Endothelial cell of umbilical vein (primary cell): Measurements from ENCODE around the gene HLA-DQA1. TPM values are rescaled to one million over a fixed set of nuclear protein-coding genes. Genes with fewer than 3 reads are reported as not detected.
A peak's percentile ranks its signal among the peaks of the same experiment; 100 is the strongest.

Experiments
- BruUV-seq: library from RNA; stranded (reverse); fragments of 400-500 nt; replicated peaks from 2 replicates; lab custom pipeline; 2021; lab: Mats Ljungman, UMichigan
- CTCF ChIA-PET: fragments of 300-600, 350-600 bp; sonication (Branson Sonifier 250); formaldehyde crosslinking; loops from one replicate; lab custom pipeline; 2021; ENCODE audit warnings: antibody characterized with exemption, inconsistent platforms; lab: Charles Lee
- POLR2A ChIA-PET: fragments of 300-600, 350-600 bp; sonication (Branson Sonifier 250); formaldehyde crosslinking; loops from one replicate; lab custom pipeline; 2021; ENCODE audit warnings: antibody characterized with exemption, inconsistent platforms; lab: Charles Lee
- DNase-seq: peaks from one replicate; pipeline ENCODE4 v3.0.0-alpha.2; 2011; ENCODE audit warnings: low read depth, low spot score
- FAIRE-seq: peaks from 2 replicates; lab custom pipeline; 2011; peaks lifted over from hg19 to GRCh38; lab: Jason Lieb, UNC
- H2AFZ ChIP-seq: 2 replicates; pipeline ENCODE4 v1.6.0; 2012; ENCODE audit warnings: low read depth, low read length, control low read depth, inconsistent platforms
- H3K27ac ChIP-seq: 2 replicates; pipeline ENCODE4 v1.5.1; 2011; ENCODE audit warnings: low read depth, mild to moderate bottlenecking, control low read depth, low read length, moderate library complexity; ENCODE audit not compliant: insufficient read depth
- H3K27me3 ChIP-seq, 2 experiments: 2 replicates each; pipeline versions ENCODE4 v1.6.0 to v1.6.1; 2011; ENCODE audit warnings: low read length in 2 of 2, mixed read lengths in 1 of 2; ENCODE audit not compliant: control insufficient read depth in 2 of 2, insufficient read depth in 2 of 2
- H3K36me3 ChIP-seq, 2 experiments: 2 replicates in 1 of 2; 3 replicates in 1 of 2; pipeline ENCODE4 v1.5.1; 2011; ENCODE audit warnings: low read length in 2 of 2, mild to moderate bottlenecking in 1 of 2, moderate library complexity in 1 of 2; ENCODE audit not compliant: control insufficient read depth in 2 of 2, insufficient read depth in 2 of 2; ENCODE audit errors: extremely low read depth in 1 of 2
- H3K4me1 ChIP-seq: 3 replicates; pipeline ENCODE4 v1.5.1; 2011; ENCODE audit warnings: mild to moderate bottlenecking, low read length; ENCODE audit not compliant: control insufficient read depth, insufficient read depth; ENCODE audit errors: extremely low read depth
- H3K4me2 ChIP-seq: 2 replicates; pipeline ENCODE4 v1.6.1; 2011; ENCODE audit warnings: low read length, control low read depth, mixed read lengths; ENCODE audit not compliant: insufficient read depth
- H3K4me3 ChIP-seq, 3 experiments: fragments of 200-600 bp in 1 of 3; sonication (generic), shearing (Covaris generic) in 1 of 3; replicated peaks in 1 of 3; 2 replicates each; pipeline ENCODE4 v1.5.1; 2011 to 2016; ENCODE audit warnings: control low read depth in 3 of 3, low read length in 3 of 3, mild to moderate bottlenecking in 2 of 3, inconsistent platforms in 1 of 3, low read depth in 1 of 3, moderate library complexity in 1 of 3; ENCODE audit not compliant: insufficient read depth in 1 of 3
- H3K79me2 ChIP-seq: 2 replicates; pipeline ENCODE4 v1.6.0; 2012; ENCODE audit warnings: low read length, inconsistent platforms; ENCODE audit not compliant: control insufficient read depth, insufficient read depth
- H3K9ac ChIP-seq: replicated peaks from 2 replicates; pipeline ENCODE3; 2011; ENCODE audit warnings: low read length, control low read depth; ENCODE audit not compliant: insufficient read depth; ENCODE audit errors: extremely low read depth
- H3K9me1 ChIP-seq: replicated peaks from 3 replicates; pipeline ENCODE4 v1.6.0; 2011; ENCODE audit warnings: mild to moderate bottlenecking, low read length; ENCODE audit not compliant: control insufficient read depth, insufficient read depth; ENCODE audit errors: extremely low read depth
- H3K9me3 ChIP-seq: replicated peaks from 2 replicates; pipeline ENCODE4 v1.5.1; 2012; ENCODE audit warnings: low read length, inconsistent platforms; ENCODE audit not compliant: control insufficient read depth, insufficient read depth
- H4K20me1 ChIP-seq: replicated peaks from 2 replicates; pipeline ENCODE3; 2011; ENCODE audit warnings: mild to moderate bottlenecking, low read length; ENCODE audit not compliant: control insufficient read depth, insufficient read depth; ENCODE audit errors: extremely low read depth
- EZH2 ChIP-seq: IDR thresholded peaks from 2 replicates; pipeline ENCODE4 v1.6.1; 2012; ENCODE audit warnings: borderline replicate concordance, low read depth, mild to moderate bottlenecking, moderate library complexity, low read length, inconsistent platforms; ENCODE audit not compliant: severe bottlenecking
- FOS ChIP-seq: IDR thresholded peaks from 2 replicates; pipeline ENCODE4 v1.6.1; 2011; ENCODE audit warnings: mild to moderate bottlenecking, low read length, moderate library complexity, borderline replicate concordance; ENCODE audit not compliant: insufficient read depth
- JUN ChIP-seq: IDR thresholded peaks from 2 replicates; pipeline ENCODE4 v1.6.1; 2011; ENCODE audit warnings: borderline replicate concordance, low read depth; ENCODE audit not compliant: insufficient read length, insufficient read depth
- MAX ChIP-seq: IDR thresholded peaks from 2 replicates; pipeline ENCODE4 v1.6.1; 2011; ENCODE audit not compliant: insufficient read depth, insufficient read length
- dilution Hi-C: fragments of 300-500 bp; cut with MboI; formaldehyde crosslinking; loops from one replicate; pipeline ENCODE4 v1.15.0; 2019; ENCODE audit warnings: low sequenced_read_pairs; ENCODE audit not compliant: extremely low pct_ligation_motif_present
- intact Hi-C: fragments of 100-400 bp; cut with micrococcal nuclease; formaldehyde crosslinking; loops from one replicate; pipeline ENCODE4 v1.10.0; 2022
- polyA plus RNA-seq, 4 experiments: library from polyadenylated mRNA; depleted of rRNA in 3 of 4; stranded (reverse) in 3 of 4; unstranded in 1 of 4; fragments of >200 nt; gene quantifications; 2 replicates each; pipeline versions ENCODE4 v1.2.1 to v1.2.3, GENCODE V29; 2011 to 2012; ENCODE audit warnings: missing spikeins in 1 of 4
- total RNA-seq: library from RNA; stranded (reverse); gene quantifications from 2 replicates; pipeline ENCODE4 v1.2.3, GENCODE V29; 2021
- TF ChIP-seq, protein P1 (sequence below), 2 donors: IDR thresholded peaks; 1 replicate in 1 of 2; 2 replicates in 1 of 2; pipeline ENCODE4 v1.5.1; 2011; ENCODE audit warnings: low read length in 2 of 2, mild to moderate bottlenecking in 2 of 2, moderate library complexity in 2 of 2, control low read depth in 1 of 2, inconsistent platforms in 1 of 2, low read depth in 1 of 2; ENCODE audit not compliant: insufficient read depth in 1 of 2; ENCODE audit errors: extremely low read depth in 1 of 2

The HLA-DQA1 gene
- total and polyA plus RNA-seq, 2 donors (not counting 3 experiments of a cell fraction or from before 2014, with no cell fraction given), result not detected

DNA sequence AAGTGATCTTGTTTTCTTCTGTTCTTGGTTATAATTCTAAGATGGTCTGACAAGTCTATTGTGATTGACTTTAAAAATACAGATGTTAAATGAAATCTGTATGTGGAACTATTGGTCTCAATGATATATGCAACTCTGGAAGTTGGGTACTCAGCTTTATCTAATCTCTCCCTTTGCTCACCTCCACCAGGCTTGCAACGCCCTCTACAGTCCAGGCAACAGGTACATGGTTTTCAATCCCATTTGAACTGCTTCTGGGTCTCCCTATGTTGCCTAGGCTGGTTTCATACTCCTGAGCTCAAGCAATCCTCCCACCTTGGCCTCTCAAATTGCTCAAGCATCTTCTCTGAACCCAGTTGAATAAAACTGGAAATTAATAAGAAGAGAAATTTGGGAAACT is 54.8 kb downstream of the HLA-DQA1 start:
- Histone ChIP-seq H3K4me1 (no peaks in the 10 kb centered on the region), H3K9me3 (no peaks in the 10 kb centered on the region), H3K4me3 (no peak overlapping the region), H2AFZ (no peak overlapping the region), H4K20me1 (no peaks in the 10 kb centered on the region), H3K9me1 (no peaks in the 10 kb centered on the region), H3K9ac (no peak overlapping the region), H3K27me3 (peaks cover 1 to 5% of the 10 kb centered on the region in 2 experiments), H3K36me3 (no peaks in the 10 kb centered on the region), H3K4me2 (no peak overlapping the region), H3K27ac (no peak overlapping the region), H3K79me2 (no peaks in the 10 kb centered on the region)
- FAIRE-seq (no peak), DNase-seq (peak; percentile 23)
- intact Hi-C loops (no loop called here), dilution Hi-C loops (no loop called here)
- POLR2A ChIA-PET, result no interaction called here
- CTCF ChIA-PET, result interaction anchor here (0.6 to 1.3 kb wide), 7 partner anchors 70 to 447 kb away, joined by 3 to 6 read pairs (median 4); no protein-coding TSS in a partner anchor
- TF ChIP-seq, protein P1, sequence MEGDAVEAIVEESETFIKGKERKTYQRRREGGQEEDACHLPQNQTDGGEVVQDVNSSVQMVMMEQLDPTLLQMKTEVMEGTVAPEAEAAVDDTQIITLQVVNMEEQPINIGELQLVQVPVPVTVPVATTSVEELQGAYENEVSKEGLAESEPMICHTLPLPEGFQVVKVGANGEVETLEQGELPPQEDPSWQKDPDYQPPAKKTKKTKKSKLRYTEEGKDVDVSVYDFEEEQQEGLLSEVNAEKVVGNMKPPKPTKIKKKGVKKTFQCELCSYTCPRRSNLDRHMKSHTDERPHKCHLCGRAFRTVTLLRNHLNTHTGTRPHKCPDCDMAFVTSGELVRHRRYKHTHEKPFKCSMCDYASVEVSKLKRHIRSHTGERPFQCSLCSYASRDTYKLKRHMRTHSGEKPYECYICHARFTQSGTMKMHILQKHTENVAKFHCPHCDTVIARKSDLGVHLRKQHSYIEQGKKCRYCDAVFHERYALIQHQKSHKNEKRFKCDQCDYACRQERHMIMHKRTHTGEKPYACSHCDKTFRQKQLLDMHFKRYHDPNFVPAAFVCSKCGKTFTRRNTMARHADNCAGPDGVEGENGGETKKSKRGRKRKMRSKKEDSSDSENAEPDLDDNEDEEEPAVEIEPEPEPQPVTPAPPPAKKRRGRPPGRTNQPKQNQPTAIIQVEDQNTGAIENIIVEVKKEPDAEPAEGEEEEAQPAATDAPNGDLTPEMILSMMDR (IDR thresholded peaks at IDR 0.05; ENCODE audit: extremely low read depth in 1 of 2, insufficient read depth in 1 of 2, low read depth in 1 of 2, low read length in 2 of 2), result peak in 1 of 2 donors; percentile 29
- TF ChIP-seq MAX (no peak), EZH2 (no peak), JUN (no peak), FOS (no peak)
- no TSS peak for BruUV-seq

Other genes starting within 250 kb of the HLA-DQA1 start
- not detected in 2 replicates for gene BTNL2, start 230.2 kb upstream of the HLA-DQA1 start, total RNA-seq
- gene BTNL2, start 230.2 kb upstream of the HLA-DQA1 start, polyA plus RNA-seq, result not detected in 2 replicates
- not detected in 2 replicates for gene HLA-DRA, start 197.5 kb upstream of the HLA-DQA1 start, total RNA-seq
- gene HLA-DRA, start 197.5 kb upstream of the HLA-DQA1 start, polyA plus RNA-seq, result not detected in 2 replicates
- gene HLA-DRB5, start 107.1 kb upstream of the HLA-DQA1 start, total RNA-seq, result not detected in 2 replicates
- gene HLA-DRB5, start 107.1 kb upstream of the HLA-DQA1 start, polyA plus RNA-seq, result not detected in 2 replicates
- not detected in 2 replicates for gene HLA-DRB1, start 47.6 kb upstream of the HLA-DQA1 start, total RNA-seq
- gene HLA-DRB1, start 47.6 kb upstream of the HLA-DQA1 start, polyA plus RNA-seq, result not detected in 2 replicates
- gene HLA-DQB1, start 29.3 kb downstream of the HLA-DQA1 start, total RNA-seq, result not detected in 2 replicates
- gene HLA-DQB1, start 29.3 kb downstream of the HLA-DQA1 start, polyA plus RNA-seq, result not detected in 2 replicates
- not detected in 2 replicates for gene HLA-DQA2, start 104.0 kb downstream of the HLA-DQA1 start, total RNA-seq
- gene HLA-DQA2, start 104.0 kb downstream of the HLA-DQA1 start, polyA plus RNA-seq, result not detected in 2 replicates
- not detected in 2 replicates for gene HLA-DQB2, start 126.1 kb downstream of the HLA-DQA1 start, total RNA-seq
- not detected in 2 replicates for gene HLA-DQB2, start 126.1 kb downstream of the HLA-DQA1 start, polyA plus RNA-seq
- gene HLA-DOB, start 179.6 kb downstream of the HLA-DQA1 start, total RNA-seq, result 0.44 and 0.46 TPM in 2 replicates
- 0.10 and 0.54 TPM in 2 replicates for gene HLA-DOB, start 179.6 kb downstream of the HLA-DQA1 start, polyA plus RNA-seq
- 49.7 and 57.8 TPM in 2 replicates for gene TAP2, start 201.3 kb downstream of the HLA-DQA1 start, total RNA-seq
- 14.1 and 18.4 TPM in 2 replicates for gene TAP2, start 201.3 kb downstream of the HLA-DQA1 start, polyA plus RNA-seq
- 25.7 and 40.1 TPM in 2 replicates for gene PSMB8, start 206.6 kb downstream of the HLA-DQA1 start, total RNA-seq
- gene PSMB8, start 206.6 kb downstream of the HLA-DQA1 start, polyA plus RNA-seq, result 41.3 and 49.4 TPM in 2 replicates
- gene TAP1, start 216.3 kb downstream of the HLA-DQA1 start, total RNA-seq, result 18.8 and 25.9 TPM in 2 replicates
- 15.6 and 17.2 TPM in 2 replicates for gene TAP1, start 216.3 kb downstream of the HLA-DQA1 start, polyA plus RNA-seq
- 2.7 and 6.3 TPM in 2 replicates for gene PSMB9, start 216.8 kb downstream of the HLA-DQA1 start, total RNA-seq
- gene PSMB9, start 216.8 kb downstream of the HLA-DQA1 start, polyA plus RNA-seq, result 6.3 and 6.4 TPM in 2 replicates